ENCODE data around the gene TOX2.

GRCh38 chr20:43895235-43895634 lies 19.4 kb upstream of the TOX2 start:
- TF ChIP-seq CTCF (conservative IDR thresholded peaks at IDR 0.05; ENCODE audit: low read length): no peak
- TF ChIP-seq EZH2phosphoT487 (IDR thresholded peaks at IDR 0.05; ENCODE audit: borderline replicate concordance, low read depth, low read length): no peak
